Neural progenitor cell (in vitro differentiated cells): ENCODE measurements around the gene KCNJ14.

Experiments
- CTCF ChIP-seq: fragments of 200-600 bp; sonication (generic); IDR thresholded peaks from 2 replicates; pipeline ENCODE4 v1.5.1; 2017; ENCODE audit warnings: antibody characterized with exemption, mild to moderate bottlenecking
- EZH2 ChIP-seq: fragments of 200-600 bp; sonication (generic); IDR thresholded peaks from 2 replicates; pipeline ENCODE4 v1.6.1; 2017; ENCODE audit warnings: antibody characterized with exemption, mild to moderate bottlenecking, moderate library complexity
- EZH2phosphoT487 ChIP-seq: fragments of 200-600 bp; sonication (generic); IDR thresholded peaks from 2 replicates; pipeline ENCODE4 v1.6.1; 2017; ENCODE audit warnings: antibody characterized with exemption

- no peak for TF ChIP-seq CTCF
- TF ChIP-seq EZH2 = no peak
- TF ChIP-seq EZH2phosphoT487 = no peak
Measured at GRCh38 chr19:48421548-48421947, 33.8 kb upstream of the KCNJ14 start.
